GM20431 (cell line): Measurements from ENCODE around the gene GOLGA7B.
"Not testable (repeated sequence)": the region's sequence is repeated elsewhere in the genome, so short reads cannot be mapped to it uniquely, and the experiment has no call there.

Experiments used
- in situ Hi-C: fragments of 300-500 bp; cut with MseI, MboI; formaldehyde crosslinking; loops from one replicate; pipeline ENCODE4 v1.15.0; 2020; ENCODE audit warnings: low sequenced_read_pairs; ENCODE audit not compliant: unreplicated experiment

Gene GOLGA7B

DNA sequence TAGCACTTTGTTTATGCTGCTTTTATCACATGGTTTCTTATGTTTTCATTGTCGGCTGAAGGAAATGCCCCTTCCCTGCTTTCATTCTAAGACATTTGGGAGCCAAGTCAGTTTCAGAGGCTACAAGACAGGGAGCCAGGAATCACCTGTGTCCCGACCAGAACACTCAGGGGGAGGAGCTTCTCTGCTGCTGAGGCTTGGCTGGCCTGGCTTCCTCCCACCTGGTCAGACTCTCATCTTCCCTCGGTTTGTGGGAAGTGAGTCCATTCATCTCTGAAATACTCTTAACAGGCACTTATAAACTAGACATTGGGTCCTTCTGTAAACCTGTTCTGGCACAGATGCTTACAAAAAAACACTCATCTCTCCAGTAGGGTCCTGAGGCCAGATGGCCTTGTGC lies 19.6 kb upstream of the GOLGA7B start:
- in situ Hi-C loops, result no loop called here

GRCh38 chr10:97831259-97831658 lies 18.4 kb upstream of the GOLGA7B start:
- in situ Hi-C loops, result no loop called here

- in situ Hi-C loops, result no loop called here
These were observed 13.2 kb upstream of the GOLGA7B start for GRCh38 chr10:97836446-97836845.

DNA sequence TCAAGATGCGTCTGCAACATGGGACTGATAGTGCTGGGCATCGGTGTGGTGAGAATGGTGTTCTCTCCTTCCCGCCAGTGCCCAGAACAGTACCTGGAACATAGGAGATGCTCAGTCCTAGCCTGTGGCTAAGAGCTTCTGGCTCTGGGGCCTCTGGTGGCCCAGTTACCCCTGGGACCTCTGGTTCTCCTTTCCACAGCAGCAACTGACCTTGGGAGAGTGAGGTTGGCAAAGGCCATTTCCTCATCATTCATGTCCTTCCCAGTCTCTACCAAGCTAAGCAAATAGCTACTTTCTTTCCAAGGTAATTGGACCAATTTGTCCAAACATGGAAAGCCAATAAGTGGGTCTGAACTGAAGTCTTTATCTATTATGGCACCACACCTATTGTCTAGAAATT lies 11.6 kb upstream of the GOLGA7B start:
- in situ Hi-C loops, result no loop called here

DNA sequence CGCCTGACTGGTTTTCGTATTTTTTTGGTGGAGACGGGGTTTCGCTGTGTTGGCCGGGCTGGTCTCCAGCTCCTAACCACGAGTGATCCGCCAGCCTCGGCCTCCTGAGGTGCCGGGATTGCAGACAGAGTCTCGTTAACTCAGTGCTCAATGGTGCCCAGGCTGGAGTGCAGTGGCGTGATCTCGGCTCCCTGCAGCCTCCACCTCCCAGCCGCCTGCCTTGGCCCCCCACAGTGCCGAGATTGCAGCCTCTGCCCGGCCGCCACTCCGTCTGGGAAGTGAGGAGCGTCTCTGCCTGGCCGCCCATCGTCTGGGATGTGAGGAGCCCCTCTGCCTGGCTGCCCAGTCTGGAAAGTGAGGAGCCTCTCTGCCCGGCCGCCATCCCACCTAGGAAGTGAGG lies 8.5 kb upstream of the GOLGA7B start:
- in situ Hi-C loops, result not testable (repeated sequence)

- in situ Hi-C loops, result not testable (repeated sequence)
These were observed 7.5 kb upstream of the GOLGA7B start for GRCh38 chr10:97842114-97842513.

- in situ Hi-C loops, result no loop called here
These were observed 6.9 kb upstream of the GOLGA7B start for GRCh38 chr10:97842656-97843280.

GRCh38 chr10:97843281-97843671 lies 6.4 kb upstream of the GOLGA7B start:
- in situ Hi-C loops, result no loop called here

DNA sequence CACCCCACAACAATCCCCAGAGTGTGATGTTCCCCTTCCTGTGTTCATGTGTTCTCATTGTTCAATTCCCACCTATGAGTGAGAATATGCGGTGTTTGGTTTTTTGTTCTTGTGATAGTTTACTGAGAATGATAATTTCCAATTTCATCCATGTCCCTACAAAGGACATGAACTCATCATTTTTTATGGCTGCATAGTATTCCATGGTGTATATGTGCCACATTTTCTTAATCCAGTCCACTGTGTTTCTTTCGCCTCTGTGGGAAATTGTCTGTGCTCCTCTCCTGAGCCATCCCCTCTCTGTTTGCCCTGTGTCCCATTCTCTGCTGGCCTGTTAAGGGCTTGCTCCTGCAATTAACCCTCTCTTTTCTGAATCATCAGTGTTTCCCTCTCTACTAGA lies 5.7 kb upstream of the GOLGA7B start:
- in situ Hi-C loops, result not testable (repeated sequence)

GRCh38 chr10:97844678-97845077 lies 5.0 kb upstream of the GOLGA7B start:
- in situ Hi-C loops, result no loop called here

DNA sequence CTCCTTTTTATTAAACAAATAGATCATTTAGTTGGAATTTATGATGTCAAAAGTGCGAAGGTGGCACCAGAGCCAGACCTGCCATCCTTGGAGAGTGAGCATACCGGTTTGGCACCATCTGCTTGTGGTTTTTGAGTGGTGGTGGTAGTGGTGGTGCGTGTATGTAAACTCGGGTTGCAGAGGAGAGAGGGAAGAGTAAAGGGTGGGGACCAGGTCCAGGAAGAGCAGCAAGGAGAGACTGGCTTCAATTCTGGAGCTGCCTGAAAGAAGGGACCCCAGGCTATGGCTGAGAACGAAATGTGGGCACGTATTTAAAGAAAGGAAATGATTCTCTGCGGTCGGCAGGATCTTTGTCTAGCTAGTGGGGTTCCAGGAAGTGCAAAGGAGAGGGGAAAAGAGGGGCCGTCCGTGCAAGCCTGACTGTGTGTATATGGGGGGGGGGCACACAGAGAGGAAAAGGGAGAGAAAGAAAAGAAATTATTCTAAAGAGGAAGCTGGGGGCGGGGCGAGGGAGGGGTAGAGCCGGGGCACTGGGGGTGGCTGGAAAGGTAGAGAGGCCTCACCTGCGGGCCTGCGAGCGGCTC lies 448 bp upstream of the GOLGA7B start:
- in situ Hi-C loops, result no loop called here

DNA sequence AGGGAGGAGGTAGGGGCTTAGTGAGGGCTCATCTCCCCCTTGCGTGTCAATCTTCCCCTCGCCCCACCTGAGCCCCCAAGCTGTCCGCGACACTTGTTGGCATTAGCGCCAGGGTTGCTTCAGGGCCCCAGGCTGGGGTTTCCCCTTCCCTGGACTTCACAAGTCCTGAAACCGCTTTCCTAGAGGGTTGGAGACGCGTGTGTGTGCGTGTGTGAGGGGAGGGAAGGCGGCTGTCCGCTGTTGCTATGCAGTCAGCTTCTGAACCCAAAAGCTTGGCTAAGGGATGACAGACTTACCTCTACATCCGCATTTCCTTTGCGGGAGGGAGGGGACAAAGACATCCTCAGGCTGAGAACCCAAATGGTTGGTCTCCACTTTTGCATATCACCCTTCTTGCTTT lies 803 bp downstream of the GOLGA7B start:
- in situ Hi-C loops, result no loop called here

- in situ Hi-C loops, result no loop called here
These were observed 1.8 kb downstream of the GOLGA7B start for GRCh38 chr10:97851341-97852001.

DNA sequence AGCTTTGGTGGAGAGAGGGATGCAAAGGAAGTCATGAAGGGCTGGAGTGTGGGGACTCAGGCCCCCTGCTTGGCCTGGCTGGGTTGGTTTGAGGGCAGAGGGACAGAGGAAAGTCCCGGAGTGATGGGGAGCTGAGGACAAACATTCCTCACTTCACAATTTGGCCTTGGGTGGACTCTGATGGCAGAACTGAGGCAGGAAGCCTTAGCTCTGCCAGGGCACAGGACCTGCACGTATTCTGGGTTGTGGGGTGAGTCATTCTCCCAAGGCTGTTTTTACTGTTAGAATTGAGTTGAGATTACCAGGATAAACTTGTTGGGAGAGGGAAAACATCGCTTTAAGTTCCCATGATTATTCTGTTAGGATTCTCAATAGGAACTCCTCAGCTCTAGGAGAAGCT lies 2.6 kb downstream of the GOLGA7B start:
- in situ Hi-C loops, result no loop called here

- in situ Hi-C loops, result no loop called here
These were observed 3.3 kb downstream of the GOLGA7B start for GRCh38 chr10:97852840-97853405.

DNA sequence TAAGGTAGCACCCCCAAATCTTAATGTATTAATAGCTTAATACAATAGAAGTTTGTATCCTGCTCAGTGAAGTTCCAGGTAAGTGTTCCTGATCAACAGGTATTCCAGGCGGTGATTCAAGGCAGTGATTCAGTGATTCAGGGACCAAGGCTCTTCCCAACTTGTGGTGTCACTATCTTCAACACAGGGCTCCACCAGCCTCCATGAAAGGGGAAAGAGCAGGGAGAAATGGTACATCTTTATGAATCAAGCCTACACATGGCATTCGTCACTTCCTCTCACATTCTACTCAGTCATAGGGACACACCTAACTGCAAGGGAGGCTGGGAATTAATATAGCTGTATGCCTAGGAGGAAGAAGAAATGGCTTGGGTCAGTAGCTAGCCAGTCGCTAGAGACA lies 5.1 kb downstream of the GOLGA7B start:
- in situ Hi-C loops, result no loop called here

DNA sequence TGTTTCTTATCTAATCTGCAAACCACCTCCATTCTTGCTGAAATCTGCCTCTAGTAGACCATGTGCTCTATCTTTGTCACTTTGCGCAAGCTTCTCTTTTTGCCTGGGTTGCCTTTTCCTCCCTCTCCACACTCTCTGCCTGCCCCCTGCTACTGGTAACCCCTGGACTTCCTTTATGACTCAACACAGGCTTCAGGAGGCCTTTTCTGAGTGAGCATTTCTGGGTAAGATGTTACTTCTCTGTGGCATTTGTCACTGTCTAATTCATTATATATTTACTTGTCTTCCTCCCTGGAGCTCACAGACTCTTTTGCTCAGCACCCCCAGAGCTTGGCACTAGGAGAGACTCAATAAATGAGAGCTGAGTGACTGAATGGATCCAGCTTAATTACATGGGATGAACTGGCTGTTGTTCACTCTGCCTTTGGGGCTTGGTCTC lies 8.4 kb downstream of the GOLGA7B start:
- in situ Hi-C loops, result no loop called here

DNA sequence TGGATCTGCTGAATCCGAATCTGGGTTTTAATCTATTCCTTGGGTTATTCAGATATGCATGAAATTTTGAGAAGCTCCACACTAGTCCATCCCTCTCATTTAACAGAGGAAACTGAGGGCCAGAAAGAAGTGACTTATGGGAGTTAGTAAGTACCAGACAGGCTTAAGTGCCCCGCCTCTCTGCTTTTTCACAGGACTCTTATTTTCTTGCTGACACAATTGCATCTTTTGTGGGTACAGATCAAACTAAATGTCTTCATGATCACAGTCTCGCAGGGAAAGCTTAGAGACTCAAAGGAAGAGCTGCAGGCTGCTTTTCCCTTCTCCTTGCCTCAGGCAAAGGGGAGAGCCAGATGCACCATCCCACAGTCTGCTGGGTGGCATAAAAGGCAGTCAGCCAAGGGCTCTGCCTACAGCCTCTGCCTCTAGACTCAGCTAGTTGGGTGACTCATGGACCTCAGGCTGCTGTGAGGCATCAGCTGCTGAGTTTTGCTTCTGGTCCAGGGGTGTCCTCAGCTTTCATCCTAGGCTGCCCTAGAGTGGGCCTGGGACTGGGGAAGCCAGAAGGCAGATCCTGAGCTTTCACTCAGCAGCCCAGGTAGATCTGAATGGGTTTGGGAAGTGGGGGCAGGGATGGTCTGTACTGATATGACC lies 11.6 kb downstream of the GOLGA7B start:
- in situ Hi-C loops, result no loop called here

GRCh38 chr10:97861924-97862323 lies 12.3 kb downstream of the GOLGA7B start:
- in situ Hi-C loops, result no loop called here

GRCh38 chr10:97863808-97864207 lies 14.2 kb downstream of the GOLGA7B start:
- in situ Hi-C loops, result no loop called here

DNA sequence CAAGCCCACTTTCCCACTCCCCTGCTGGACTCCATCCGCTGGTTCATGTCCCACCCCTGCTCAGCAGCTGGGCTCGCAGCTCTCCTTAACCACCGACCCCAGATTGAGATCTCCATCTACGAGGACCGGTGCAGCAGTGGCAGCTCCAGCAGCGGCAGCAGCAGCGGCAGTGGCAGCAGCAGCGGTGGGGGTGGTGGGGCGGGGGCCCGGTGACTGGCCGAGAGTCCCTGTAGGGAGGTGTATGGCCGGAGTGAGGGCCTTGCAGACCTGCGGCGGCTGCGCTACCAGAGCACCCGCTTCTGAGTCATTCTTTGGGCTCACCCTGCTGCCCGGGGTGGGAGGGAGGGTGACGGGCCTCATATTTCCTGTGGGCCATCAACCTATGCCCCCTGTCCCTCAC lies 15.8 kb downstream of the GOLGA7B start:
- in situ Hi-C loops, result no loop called here
